Choroid plexus epithelial cell (primary cell): ENCODE data around the gene KRTAP16-1.

Experiments used
- DNase-seq: peaks from one replicate; pipeline ENCODE4 v3.0.0-alpha.2; 2010; ENCODE audit warnings: low read depth
- H3K4me3 ChIP-seq: 2 replicates; pipeline ENCODE4 v1.5.1; 2011; ENCODE audit warnings: low read depth, mild to moderate bottlenecking, control low read depth, low read length, moderate library complexity
- TF ChIP-seq, protein P1 (sequence below): conservative IDR thresholded peaks from 2 replicates; pipeline ENCODE4 v1.5.1; 2011; ENCODE audit warnings: low read depth, mild to moderate bottlenecking, control low read depth, inconsistent platforms, low read length, moderate library complexity

The KRTAP16-1 gene

DNA sequence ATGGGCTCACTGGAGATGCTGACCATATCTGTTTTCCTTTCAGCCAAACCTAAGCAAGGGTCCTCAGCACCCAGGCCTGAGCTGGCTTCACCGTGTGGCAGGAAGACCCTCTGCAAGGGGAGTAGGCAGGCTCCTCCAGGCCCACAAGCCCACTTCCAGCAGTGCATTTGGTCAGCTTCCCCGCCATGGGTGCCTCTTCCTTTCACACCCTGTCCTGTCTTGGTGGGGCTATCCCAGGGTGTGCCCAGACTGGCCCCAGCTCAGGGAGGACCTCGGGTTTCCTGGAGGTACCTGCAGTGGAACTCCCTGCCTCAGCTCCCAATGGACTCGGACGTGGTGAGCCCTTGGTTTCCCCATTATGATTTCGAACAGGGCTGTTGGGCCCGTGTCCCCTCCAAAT, 19.1 kb upstream of the KRTAP16-1 start:
- TF ChIP-seq, protein P1, sequence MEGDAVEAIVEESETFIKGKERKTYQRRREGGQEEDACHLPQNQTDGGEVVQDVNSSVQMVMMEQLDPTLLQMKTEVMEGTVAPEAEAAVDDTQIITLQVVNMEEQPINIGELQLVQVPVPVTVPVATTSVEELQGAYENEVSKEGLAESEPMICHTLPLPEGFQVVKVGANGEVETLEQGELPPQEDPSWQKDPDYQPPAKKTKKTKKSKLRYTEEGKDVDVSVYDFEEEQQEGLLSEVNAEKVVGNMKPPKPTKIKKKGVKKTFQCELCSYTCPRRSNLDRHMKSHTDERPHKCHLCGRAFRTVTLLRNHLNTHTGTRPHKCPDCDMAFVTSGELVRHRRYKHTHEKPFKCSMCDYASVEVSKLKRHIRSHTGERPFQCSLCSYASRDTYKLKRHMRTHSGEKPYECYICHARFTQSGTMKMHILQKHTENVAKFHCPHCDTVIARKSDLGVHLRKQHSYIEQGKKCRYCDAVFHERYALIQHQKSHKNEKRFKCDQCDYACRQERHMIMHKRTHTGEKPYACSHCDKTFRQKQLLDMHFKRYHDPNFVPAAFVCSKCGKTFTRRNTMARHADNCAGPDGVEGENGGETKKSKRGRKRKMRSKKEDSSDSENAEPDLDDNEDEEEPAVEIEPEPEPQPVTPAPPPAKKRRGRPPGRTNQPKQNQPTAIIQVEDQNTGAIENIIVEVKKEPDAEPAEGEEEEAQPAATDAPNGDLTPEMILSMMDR, result no peak
- H3K4me3 ChIP-seq, result no peak overlapping the region
- no peak for DNase-seq

DNA sequence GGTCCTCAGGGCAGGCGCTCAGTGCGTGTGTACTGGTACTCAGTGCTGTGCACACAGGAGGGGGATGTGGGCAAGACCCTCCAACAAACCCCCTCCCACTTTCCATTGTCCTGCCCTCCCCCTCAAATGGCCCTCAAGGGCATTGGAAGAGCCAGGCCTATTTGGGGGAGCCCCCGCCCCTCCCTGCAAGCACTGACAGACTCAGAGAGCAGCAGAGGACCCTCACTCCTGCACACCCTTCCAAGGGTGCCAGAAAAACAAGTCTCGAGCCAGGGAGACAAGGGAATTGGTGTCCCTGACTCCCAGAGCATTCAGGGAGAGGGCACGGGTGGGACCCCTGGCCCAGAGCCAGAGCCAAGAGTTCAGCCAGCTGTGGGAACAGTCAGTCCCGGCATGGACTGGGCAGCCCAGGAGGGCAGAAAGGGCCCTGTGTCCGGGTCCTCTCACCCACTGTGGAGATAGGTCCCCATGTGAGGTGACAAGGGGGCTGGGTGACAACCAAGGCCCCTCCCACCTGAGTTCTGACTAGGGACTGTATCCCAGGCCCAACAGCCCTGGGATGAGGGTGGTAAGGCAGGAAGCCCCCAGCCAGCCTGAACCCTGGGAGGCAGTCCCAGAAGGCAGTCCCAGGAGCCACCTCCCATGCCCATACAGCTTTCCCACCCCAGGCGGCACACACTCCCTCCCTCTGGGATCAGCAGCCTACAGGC, 18.5 kb upstream of the KRTAP16-1 start:
- DNase-seq, result no peak
- no peak overlapping the region for H3K4me3 ChIP-seq
- TF ChIP-seq, protein P1, result no peak

DNA sequence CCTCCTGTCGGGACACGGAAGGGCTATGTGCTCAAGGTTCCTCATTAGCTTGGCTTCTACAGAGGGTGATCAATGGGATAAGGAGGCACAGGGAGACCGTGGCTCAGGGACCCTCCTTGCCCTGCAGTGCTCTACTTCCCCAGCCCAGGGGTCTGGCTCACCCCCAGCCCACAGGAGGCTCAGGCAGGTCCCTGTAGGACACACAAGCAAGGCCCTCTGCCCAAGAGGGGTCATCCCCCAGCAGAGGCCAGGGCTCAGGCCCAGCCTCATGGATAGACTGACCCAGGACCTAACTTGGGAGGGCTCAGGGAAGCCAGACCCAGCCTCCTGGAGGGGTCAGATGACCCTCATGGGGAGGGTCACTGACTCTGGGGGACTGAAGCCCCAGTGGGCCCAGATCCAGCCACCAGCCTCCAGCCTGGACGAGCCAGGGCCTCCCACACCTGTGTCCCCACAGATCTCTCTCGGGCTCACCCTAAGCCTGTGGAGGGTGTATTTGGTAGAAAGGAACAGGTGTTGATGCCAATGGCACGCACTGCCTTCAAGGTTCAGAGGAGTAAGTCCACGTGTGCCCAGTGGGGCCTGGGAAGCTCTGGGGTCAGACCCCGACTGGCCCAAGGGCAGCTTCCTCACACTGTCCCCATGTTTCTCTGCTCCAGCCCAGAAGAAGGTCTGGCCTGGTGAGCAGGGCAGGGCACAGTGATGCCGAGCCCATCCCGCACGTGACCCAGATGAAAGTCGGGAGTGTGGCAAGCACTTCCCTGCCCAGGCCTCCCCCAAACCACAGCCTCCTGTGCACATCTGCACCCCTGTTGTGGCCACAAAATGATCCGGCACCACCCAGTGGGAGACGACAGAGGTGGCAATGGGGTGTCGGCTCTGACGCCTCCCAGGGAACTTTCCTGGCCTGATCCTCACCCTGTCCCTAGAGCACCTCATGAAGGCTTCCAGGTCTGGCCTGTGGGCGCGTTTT, 17.4 kb upstream of the KRTAP16-1 start:
- TF ChIP-seq, protein P1, result no peak
- no peak for DNase-seq

DNA sequence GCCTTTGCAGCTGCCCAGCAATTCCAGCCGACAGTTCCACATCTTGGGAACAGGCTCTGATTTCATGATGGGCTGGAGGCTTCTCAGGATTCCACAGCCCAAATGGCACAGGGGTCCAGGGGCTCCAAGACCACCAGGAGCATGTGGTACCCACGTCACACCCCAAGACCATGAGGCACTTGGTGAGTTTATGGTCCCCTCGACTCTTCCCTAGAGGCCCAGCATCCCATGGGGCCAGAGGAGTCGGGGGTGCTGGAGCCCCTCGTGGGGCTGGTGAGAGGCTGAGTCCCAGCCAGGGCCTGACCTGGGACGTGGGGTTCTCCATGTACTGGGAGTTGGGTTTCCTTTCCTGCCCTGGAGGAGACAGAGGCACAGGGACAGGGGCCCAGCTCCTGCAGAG, 16.5 kb upstream of the KRTAP16-1 start:
- TF ChIP-seq, protein P1, result no peak
- no peak for DNase-seq

More for the DNA sequence above, 17.4 kb upstream of the KRTAP16-1 start:
- no peak overlapping the region for H3K4me3 ChIP-seq

DNA sequence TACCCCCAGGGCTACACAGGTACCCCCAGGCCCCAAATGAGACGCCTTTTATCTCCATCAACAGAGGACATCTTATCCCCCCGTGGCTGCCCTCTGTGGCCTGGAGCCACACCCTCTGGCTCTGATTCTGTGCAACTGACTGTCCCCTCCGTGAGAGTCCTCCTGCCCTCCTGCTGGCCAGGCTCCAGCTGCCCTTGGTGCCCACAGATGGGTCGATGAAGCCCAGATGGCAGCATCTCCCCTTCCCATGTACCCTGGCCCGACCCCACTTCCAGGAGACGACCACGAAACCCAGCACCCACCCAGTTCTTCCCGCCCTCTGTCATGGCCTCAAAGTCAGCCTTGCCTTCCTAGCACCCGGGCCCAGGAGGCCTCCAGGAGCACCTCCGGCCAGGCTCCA, 16.0 kb upstream of the KRTAP16-1 start:
- TF ChIP-seq, protein P1, result no peak
- no peak overlapping the region for H3K4me3 ChIP-seq
- DNase-seq, result no peak

More for the DNA sequence above, 16.5 kb upstream of the KRTAP16-1 start:
- no peak overlapping the region for H3K4me3 ChIP-seq

DNA sequence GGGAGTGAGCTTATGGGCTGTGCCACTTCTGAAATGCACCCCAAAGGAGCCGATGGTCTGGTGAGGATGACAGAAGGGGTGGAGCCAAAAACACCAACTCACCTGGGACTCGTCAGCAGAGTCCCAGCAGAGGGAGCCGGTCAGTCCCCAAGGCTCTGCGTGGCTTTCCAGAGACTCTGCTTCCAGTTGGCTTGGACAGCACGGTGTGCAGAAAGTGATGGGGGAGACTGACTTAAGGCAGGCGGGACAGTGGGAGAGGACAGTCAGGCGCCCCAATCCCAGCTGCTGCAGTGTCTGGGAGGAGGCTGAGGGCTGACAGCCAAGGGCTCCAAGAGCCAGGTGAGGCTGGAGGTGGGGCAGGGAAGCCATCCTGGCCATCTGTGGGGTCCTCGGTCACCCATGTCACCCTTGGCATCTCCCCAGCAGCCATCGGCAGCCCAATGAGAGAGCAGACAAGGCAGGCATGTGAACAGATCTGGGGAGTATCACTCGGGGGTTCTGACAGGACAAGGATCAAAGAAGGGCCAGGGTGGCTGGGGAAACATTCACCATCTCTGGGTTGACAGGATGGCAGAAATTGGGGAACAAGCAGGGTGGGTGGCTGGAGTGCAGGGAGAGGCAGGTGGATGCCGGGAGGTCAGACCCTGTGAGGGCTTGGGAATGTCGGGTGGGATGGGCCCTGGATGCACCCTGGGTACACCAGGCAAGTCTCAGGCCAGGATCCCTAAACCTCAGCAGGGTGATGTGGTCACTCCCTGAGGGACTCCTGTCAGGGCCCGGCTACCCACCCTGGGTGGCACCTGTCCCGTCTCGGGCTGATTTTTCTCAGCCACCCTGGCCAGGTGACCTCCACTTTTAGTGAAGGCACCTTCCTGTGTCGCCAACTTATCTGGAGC, 15.3 kb upstream of the KRTAP16-1 start:
- TF ChIP-seq, protein P1, result peak; percentile 53
- DNase-seq, result peak; percentile 37
- H3K4me3 ChIP-seq, result no peak overlapping the region
